ENCODE data around the gene COL26A1.

The COL26A1 gene

DNA sequence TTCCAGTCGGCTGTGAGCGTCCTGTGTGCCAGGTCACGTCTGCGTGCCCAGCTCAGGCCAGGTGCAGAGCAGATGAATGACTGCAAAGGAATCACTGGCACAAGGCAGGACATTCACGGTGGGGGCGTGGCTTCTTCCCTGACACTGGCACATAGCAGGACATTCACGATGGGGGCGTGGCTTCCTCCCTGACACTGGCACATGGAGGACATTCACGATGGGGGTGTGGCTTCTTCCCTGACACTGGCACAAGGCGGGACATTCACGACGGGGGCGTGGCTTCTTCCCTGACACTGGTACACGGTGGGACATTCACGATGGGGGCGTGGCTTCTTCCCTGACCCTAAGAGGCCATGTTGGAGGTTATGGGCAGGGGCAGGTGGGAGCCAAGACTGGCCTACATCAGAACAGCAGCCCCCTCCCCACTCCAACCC is 202.1 kb downstream of the COL26A1 start:
- H3K27ac ChIP-seq (replicated peaks) = no peak overlapping the region
- TF ChIP-seq, protein P1, sequence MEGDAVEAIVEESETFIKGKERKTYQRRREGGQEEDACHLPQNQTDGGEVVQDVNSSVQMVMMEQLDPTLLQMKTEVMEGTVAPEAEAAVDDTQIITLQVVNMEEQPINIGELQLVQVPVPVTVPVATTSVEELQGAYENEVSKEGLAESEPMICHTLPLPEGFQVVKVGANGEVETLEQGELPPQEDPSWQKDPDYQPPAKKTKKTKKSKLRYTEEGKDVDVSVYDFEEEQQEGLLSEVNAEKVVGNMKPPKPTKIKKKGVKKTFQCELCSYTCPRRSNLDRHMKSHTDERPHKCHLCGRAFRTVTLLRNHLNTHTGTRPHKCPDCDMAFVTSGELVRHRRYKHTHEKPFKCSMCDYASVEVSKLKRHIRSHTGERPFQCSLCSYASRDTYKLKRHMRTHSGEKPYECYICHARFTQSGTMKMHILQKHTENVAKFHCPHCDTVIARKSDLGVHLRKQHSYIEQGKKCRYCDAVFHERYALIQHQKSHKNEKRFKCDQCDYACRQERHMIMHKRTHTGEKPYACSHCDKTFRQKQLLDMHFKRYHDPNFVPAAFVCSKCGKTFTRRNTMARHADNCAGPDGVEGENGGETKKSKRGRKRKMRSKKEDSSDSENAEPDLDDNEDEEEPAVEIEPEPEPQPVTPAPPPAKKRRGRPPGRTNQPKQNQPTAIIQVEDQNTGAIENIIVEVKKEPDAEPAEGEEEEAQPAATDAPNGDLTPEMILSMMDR (IDR thresholded peaks at IDR 0.05; ENCODE audit: insufficient read depth, low read length) = no peak
- TF ChIP-seq SPI1 (IDR thresholded peaks at IDR 0.05; ENCODE audit: borderline replicate concordance, low read depth) (no peak), GABPA (IDR thresholded peaks at IDR 0.05; ENCODE audit: low read depth) (no peak), POLR2AphosphoS5 (IDR thresholded peaks at IDR 0.05; ENCODE audit: low read depth) (no peak)
- TF ChIP-seq, protein P2, sequence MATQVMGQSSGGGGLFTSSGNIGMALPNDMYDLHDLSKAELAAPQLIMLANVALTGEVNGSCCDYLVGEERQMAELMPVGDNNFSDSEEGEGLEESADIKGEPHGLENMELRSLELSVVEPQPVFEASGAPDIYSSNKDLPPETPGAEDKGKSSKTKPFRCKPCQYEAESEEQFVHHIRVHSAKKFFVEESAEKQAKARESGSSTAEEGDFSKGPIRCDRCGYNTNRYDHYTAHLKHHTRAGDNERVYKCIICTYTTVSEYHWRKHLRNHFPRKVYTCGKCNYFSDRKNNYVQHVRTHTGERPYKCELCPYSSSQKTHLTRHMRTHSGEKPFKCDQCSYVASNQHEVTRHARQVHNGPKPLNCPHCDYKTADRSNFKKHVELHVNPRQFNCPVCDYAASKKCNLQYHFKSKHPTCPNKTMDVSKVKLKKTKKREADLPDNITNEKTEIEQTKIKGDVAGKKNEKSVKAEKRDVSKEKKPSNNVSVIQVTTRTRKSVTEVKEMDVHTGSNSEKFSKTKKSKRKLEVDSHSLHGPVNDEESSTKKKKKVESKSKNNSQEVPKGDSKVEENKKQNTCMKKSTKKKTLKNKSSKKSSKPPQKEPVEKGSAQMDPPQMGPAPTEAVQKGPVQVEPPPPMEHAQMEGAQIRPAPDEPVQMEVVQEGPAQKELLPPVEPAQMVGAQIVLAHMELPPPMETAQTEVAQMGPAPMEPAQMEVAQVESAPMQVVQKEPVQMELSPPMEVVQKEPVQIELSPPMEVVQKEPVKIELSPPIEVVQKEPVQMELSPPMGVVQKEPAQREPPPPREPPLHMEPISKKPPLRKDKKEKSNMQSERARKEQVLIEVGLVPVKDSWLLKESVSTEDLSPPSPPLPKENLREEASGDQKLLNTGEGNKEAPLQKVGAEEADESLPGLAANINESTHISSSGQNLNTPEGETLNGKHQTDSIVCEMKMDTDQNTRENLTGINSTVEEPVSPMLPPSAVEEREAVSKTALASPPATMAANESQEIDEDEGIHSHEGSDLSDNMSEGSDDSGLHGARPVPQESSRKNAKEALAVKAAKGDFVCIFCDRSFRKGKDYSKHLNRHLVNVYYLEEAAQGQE (IDR thresholded peaks at IDR 0.05; ENCODE audit: insufficient replicate concordance, low read depth) = no peak
- no peak for DNase-seq (ENCODE audit: low read depth in 1 of 2, low spot score in 1 of 2)

GRCh38 chr7:101565601-101566209 is 203.0 kb downstream of the COL26A1 start:
- Histone ChIP-seq H3K27ac (replicated peaks) (no peak overlapping the region), H3K27me3 (ENCODE audit: insufficient read depth, poor library complexity, severe bottlenecking) (no peaks in the 10 kb centered on the region), H3K4me3 (replicated peaks; ENCODE audit: insufficient read depth, low read length) (no peak overlapping the region)
- TF ChIP-seq, protein P2 (IDR thresholded peaks at IDR 0.05; ENCODE audit: insufficient replicate concordance, low read depth) = no peak
- TF ChIP-seq SPI1 (IDR thresholded peaks at IDR 0.05; ENCODE audit: borderline replicate concordance, low read depth) (no peak), POLR2AphosphoS5 (IDR thresholded peaks at IDR 0.05; ENCODE audit: low read depth) (no peak), GABPA (IDR thresholded peaks at IDR 0.05; ENCODE audit: low read depth) (no peak)
- TF ChIP-seq, protein P1 (IDR thresholded peaks at IDR 0.05; ENCODE audit: insufficient read depth, low read length) = no peak
- no peak for DNase-seq (ENCODE audit: low read depth in 1 of 2, low spot score in 1 of 2)

More for the DNA sequence above, 202.1 kb downstream of the COL26A1 start:
- Histone ChIP-seq H3K4me3 (replicated peaks; ENCODE audit: insufficient read depth, low read length) (no peak overlapping the region), H3K27me3 (ENCODE audit: insufficient read depth, poor library complexity, severe bottlenecking) (no peaks in the 10 kb centered on the region)

GRCh38 chr7:101567230-101567629 is 204.6 kb downstream of the COL26A1 start:
- H3K4me3 ChIP-seq (replicated peaks; ENCODE audit: insufficient read depth, low read length) = no peak overlapping the region
- no peak overlapping the region for H3K27ac ChIP-seq (replicated peaks)
- TF ChIP-seq POLR2AphosphoS5 (IDR thresholded peaks at IDR 0.05; ENCODE audit: low read depth) = no peak
- no peak for DNase-seq (ENCODE audit: low read depth in 1 of 2, low spot score in 1 of 2)
- no peaks in the 10 kb centered on the region for H3K27me3 ChIP-seq (ENCODE audit: insufficient read depth, poor library complexity, severe bottlenecking)

GRCh38 chr7:101572156-101572555 is 209.5 kb downstream of the COL26A1 start:
- no peak overlapping the region for H3K27ac ChIP-seq (replicated peaks)
- no peak for DNase-seq (ENCODE audit: low read depth in 1 of 2, low spot score in 1 of 2)
- TF ChIP-seq, protein P1 (IDR thresholded peaks at IDR 0.05; ENCODE audit: insufficient read depth, low read length) = no peak
- TF ChIP-seq, protein P2 (IDR thresholded peaks at IDR 0.05; ENCODE audit: insufficient replicate concordance, low read depth) = no peak
- no peak for TF ChIP-seq SPI1 (IDR thresholded peaks at IDR 0.05; ENCODE audit: borderline replicate concordance, low read depth)
- no peak for TF ChIP-seq GABPA (IDR thresholded peaks at IDR 0.05; ENCODE audit: low read depth)
- TF ChIP-seq POLR2AphosphoS5 (IDR thresholded peaks at IDR 0.05; ENCODE audit: low read depth) = no peak
- no peaks in the 10 kb centered on the region for H3K27me3 ChIP-seq (ENCODE audit: insufficient read depth, poor library complexity, severe bottlenecking)
- H3K4me3 ChIP-seq (replicated peaks; ENCODE audit: insufficient read depth, low read length) = no peak overlapping the region
